Posterior cingulate gyrus (tissue), 11 donors: ENCODE measurements around the gene DPP9.
"Not testable (repeated sequence)": the region's sequence is repeated elsewhere in the genome, so short reads cannot be mapped to it uniquely, and the experiment has no call there.

Source experiments
- DNase-seq, 10 donors: peaks; one replicate each; pipeline versions ENCODE4 v3.0.0 to v3.0.0-alpha.2; 2020 to 2021; ENCODE audit warnings: mixed read lengths in 3 of 10
- intact Hi-C: fragments of 100-400 bp; cut with DNase I; formaldehyde crosslinking; loops from one replicate; pipeline ENCODE4 v1.15.1; 2023

Gene DPP9

GRCh38 chr19:4692251-4693077, 31.2 kb downstream of the DPP9 start:
- intact Hi-C loops: no loop called here
- DNase-seq: no peak

- intact Hi-C loops: no loop called here
- no peak for DNase-seq
These were observed 32.3 kb downstream of the DPP9 start for GRCh38 chr19:4691373-4691772.

GRCh38 chr19:4690361-4690760, 33.3 kb downstream of the DPP9 start:
- DNase-seq: no peak
- intact Hi-C loops: no loop called here

- no peak for DNase-seq
- intact Hi-C loops: no loop called here
These were observed 34.2 kb downstream of the DPP9 start for GRCh38 chr19:4689403-4689802.

GRCh38 chr19:4688587-4688986, 35.1 kb downstream of the DPP9 start:
- DNase-seq: no peak
- intact Hi-C loops: no loop called here

GRCh38 chr19:4687396-4687795, 36.2 kb downstream of the DPP9 start:
- intact Hi-C loops: no loop called here
- DNase-seq: no peak

GRCh38 chr19:4686700-4687099, 36.9 kb downstream of the DPP9 start:
- no peak for DNase-seq
- intact Hi-C loops: no loop called here

GRCh38 chr19:4684312-4685095, 39.1 kb downstream of the DPP9 start:
- intact Hi-C loops: no loop called here
- DNase-seq: peak in 1 of 10 donors; percentile 46

GRCh38 chr19:4682417-4683200, 41.0 kb downstream of the DPP9 start:
- intact Hi-C loops: no loop called here
- no peak for DNase-seq

GRCh38 chr19:4680021-4680420, 43.6 kb downstream of the DPP9 start:
- intact Hi-C loops, DNase-seq: not testable (repeated sequence)

- intact Hi-C loops: no loop called here
These were observed 44.5 kb downstream of the DPP9 start for GRCh38 chr19:4678881-4679790.

GRCh38 chr19:4676955-4677731, 46.5 kb downstream of the DPP9 start:
- intact Hi-C loops: no loop called here
- peak in 5 of 10 donors; percentile 28 to 88 (median 39) for DNase-seq

More at GRCh38 chr19:4678881-4679790, 44.5 kb downstream of the DPP9 start:
- DNase-seq: no peak

GRCh38 chr19:4675346-4675745, 48.3 kb downstream of the DPP9 start:
- DNase-seq: no peak
- intact Hi-C loops: no loop called here

- intact Hi-C loops: no loop called here
These were observed 49.9 kb downstream of the DPP9 start for GRCh38 chr19:4673726-4674125.

GRCh38 chr19:4673216-4673615, 50.4 kb downstream of the DPP9 start:
- DNase-seq: no peak
- intact Hi-C loops: no loop called here

More at GRCh38 chr19:4673726-4674125, 49.9 kb downstream of the DPP9 start:
- no peak for DNase-seq

- no peak for DNase-seq
- intact Hi-C loops: no loop called here
These were observed 52.3 kb downstream of the DPP9 start for GRCh38 chr19:4671185-4671851.

GRCh38 chr19:4669723-4670480, 53.7 kb downstream of the DPP9 start, which contains the start of gene MYDGF:
MYDGF (minus strand) TSS chr19:4670342; CDS start chr19:4670334, 8 bp downstream.
- intact Hi-C loops: no loop called here
- peak; percentile 85 to 99 (median 92) for DNase-seq

GRCh38 chr19:4664642-4665041, 59.0 kb downstream of the DPP9 start:
- intact Hi-C loops: no loop called here
- DNase-seq: no peak
